ENCODE data around the gene ZNF318.
"Not testable (repeated sequence)": the region's sequence is repeated elsewhere in the genome, so short reads cannot be mapped to it uniquely, and the experiment has no call there.

Gene ZNF318

GRCh38 chr6:43335469-43335868 lies 34.0 kb downstream of the ZNF318 start:
- no peak for DNase-seq

GRCh38 chr6:43334466-43335095 lies 34.9 kb downstream of the ZNF318 start:
- DNase-seq, result no peak

- no peak for DNase-seq
Measured at GRCh38 chr6:43331891-43332290, 37.6 kb downstream of the ZNF318 start.

GRCh38 chr6:43331470-43331869 lies 38.0 kb downstream of the ZNF318 start:
- DNase-seq, result no peak

- DNase-seq, result no peak
Measured at GRCh38 chr6:43328528-43328927, 40.9 kb downstream of the ZNF318 start.

GRCh38 chr6:43325876-43326275 lies 43.6 kb downstream of the ZNF318 start:
- no peak for DNase-seq

- no peak for DNase-seq
Measured at GRCh38 chr6:43318011-43318410, 51.4 kb downstream of the ZNF318 start.

- no peak for DNase-seq
Measured at GRCh38 chr6:43313813-43314212, 55.6 kb downstream of the ZNF318 start.

- no peak for DNase-seq
Measured at GRCh38 chr6:43311666-43312065, 57.8 kb downstream of the ZNF318 start.

- no peak for DNase-seq
Measured at GRCh38 chr6:43310624-43311023, 58.8 kb downstream of the ZNF318 start.

GRCh38 chr6:43310134-43310533 lies 59.3 kb downstream of the ZNF318 start:
- no peak for DNase-seq

GRCh38 chr6:43308990-43309477 lies 60.4 kb downstream of the ZNF318 start:
- no peak for DNase-seq

GRCh38 chr6:43308101-43308989 lies 61.1 kb downstream of the ZNF318 start, which contains the start of gene CRIP3:
CRIP3 (minus strand) TSS chr6:43308826; CDS start chr6:43308792, 34 bp downstream.
- no peak for DNase-seq

GRCh38 chr6:43307451-43308100 lies 61.9 kb downstream of the ZNF318 start:
- no peak for DNase-seq

GRCh38 chr6:43306086-43306485 lies 63.4 kb downstream of the ZNF318 start:
- no peak for DNase-seq

GRCh38 chr6:43304882-43305281 lies 64.6 kb downstream of the ZNF318 start:
- no peak for DNase-seq

- DNase-seq, result no peak
Measured at GRCh38 chr6:43304361-43304760, 65.1 kb downstream of the ZNF318 start.

GRCh38 chr6:43303751-43304331 lies 65.6 kb downstream of the ZNF318 start:
- no peak for DNase-seq

GRCh38 chr6:43303006-43303405 lies 66.4 kb downstream of the ZNF318 start:
- not testable (repeated sequence) for DNase-seq

GRCh38 chr6:43302126-43302525 lies 67.3 kb downstream of the ZNF318 start:
- DNase-seq, result no peak

- no peak for DNase-seq
Measured at GRCh38 chr6:43301081-43301870, 68.2 kb downstream of the ZNF318 start.

All from right forelimb (tissue), 1 donor.